Activated CD8-positive, alpha-beta memory T cell treated with anti-CD3 and anti-CD28 coated beads, Interleukin-2, amount 10 ng/mL, durations not matched to agents 7 days and 5 days (primary cell): ENCODE results near the gene PLXDC1. TPM values are rescaled to one million over a fixed set of nuclear protein-coding genes. Genes with fewer than 3 reads are reported as not detected.

Experiments used
- ATAC-seq: fragments of 150-1000 bp; cut with Tn5 transposase; one replicate; pipeline ENCODE4 v1.10.0; 2021; ENCODE audit warnings: moderate library complexity
- CTCF ChIA-PET: fragments of 350-600 bp; sonication (Branson Sonifier 250); formaldehyde crosslinking; loops from one replicate; lab custom pipeline; 2021; ENCODE audit warnings: antibody characterized with exemption; lab: Charles Lee
- DNase-seq: peaks from one replicate; pipeline ENCODE4 v3.0.0-alpha.2; 2020
- H3K27ac Mint-ChIP-seq: one replicate; pipeline ENCODE4 v1.8.0; 2021; ENCODE audit warnings: mild to moderate bottlenecking, mixed read lengths
- H3K27me3 Mint-ChIP-seq: one replicate; pipeline ENCODE4 v1.8.0; 2021; ENCODE audit warnings: mixed read lengths
- H3K36me3 Mint-ChIP-seq: one replicate; pipeline ENCODE4 v1.8.0; 2021; ENCODE audit warnings: mild to moderate bottlenecking, mixed read lengths
- H3K4me1 Mint-ChIP-seq: one replicate; pipeline ENCODE4 v1.8.0; 2021; ENCODE audit warnings: mixed read lengths
- H3K4me3 Mint-ChIP-seq: one replicate; pipeline ENCODE4 v1.8.0; 2021; ENCODE audit warnings: mild to moderate bottlenecking, moderate library complexity, mixed read lengths
- H3K9me3 Mint-ChIP-seq: one replicate; pipeline ENCODE4 v1.8.0; 2022; ENCODE audit warnings: low read depth, mixed read lengths
- total RNA-seq, 2 experiments: library from RNA; stranded (reverse); gene quantifications; one replicate each; pipeline ENCODE4 v1.2.3, GENCODE V29; 2021

Gene PLXDC1
- total RNA-seq, 2 experiments from 2014 or later, result 1.2 to 9.0 TPM

GRCh38 chr17:39165178-39165840 is 13.9 kb upstream of the PLXDC1 start:
- ATAC-seq (peak; percentile 45), DNase-seq (no peak)
- Mint-ChIP-seq H3K36me3 (peaks cover 1% of the 10 kb centered on the region), H3K4me3 (peak overlapping the region; percentile 81), H3K9me3 (peaks cover 3% of the 10 kb centered on the region), H3K4me1 (peaks cover 47% of the 10 kb centered on the region), H3K27me3 (peaks cover 20% of the 10 kb centered on the region), H3K27ac (peak overlapping the region; percentile 76)
- CTCF ChIA-PET, result interaction anchor here (0.5 to 23.8 kb wide), 57 partner anchors 6 to 523 kb away, joined by 3 to 516 read pairs (median 4); partner anchors contain the start of genes ARL5C, CACNB1, LASP1 and LASP1NB

- peak overlapping the region; percentile 81 for H3K4me3 Mint-ChIP-seq
- CTCF ChIA-PET, result interaction anchor here (0.7 to 23.8 kb wide), 58 partner anchors 6 to 523 kb away, joined by 3 to 516 read pairs (median 4); partner anchors contain the start of genes ARL5C, CACNB1, LASP1 and LASP1NB
Measured at GRCh38 chr17:39164675-39165143, 13.3 kb upstream of the PLXDC1 start.

GRCh38 chr17:39161962-39162361 is 10.5 kb upstream of the PLXDC1 start:
- no peak for DNase-seq
- ATAC-seq, result no peak
- Mint-ChIP-seq H3K9me3 (no peaks in the 10 kb centered on the region), H3K27me3 (peaks cover 16% of the 10 kb centered on the region), H3K27ac (no peak overlapping the region), H3K4me3 (no peak overlapping the region), H3K36me3 (no peaks in the 10 kb centered on the region), H3K4me1 (peaks cover 22% of the 10 kb centered on the region)
- CTCF ChIA-PET, result interaction anchor here (20.6 to 23.8 kb wide), 2 partner anchors 5 to 9 kb away, joined by 516 read pairs; partner anchors contain the start of genes ARL5C and PLXDC1

More at GRCh38 chr17:39164675-39165143, 13.3 kb upstream of the PLXDC1 start:
- peaks cover 1% of the 10 kb centered on the region for H3K36me3 Mint-ChIP-seq
- ATAC-seq, result peak; percentile 95
- DNase-seq, result peak; percentile 90
- peaks cover 42% of the 10 kb centered on the region for H3K4me1 Mint-ChIP-seq
- peak overlapping the region; percentile 76 for H3K27ac Mint-ChIP-seq
- peaks cover 20% of the 10 kb centered on the region for H3K27me3 Mint-ChIP-seq
- H3K9me3 Mint-ChIP-seq, result peaks cover 3% of the 10 kb centered on the region

- ATAC-seq, result no peak
- Mint-ChIP-seq H3K27ac (no peak overlapping the region), H3K4me3 (no peak overlapping the region)
Measured at GRCh38 chr17:39158623-39159022, 7.2 kb upstream of the PLXDC1 start.

GRCh38 chr17:39156491-39156890 is 5.1 kb upstream of the PLXDC1 start:
- no peak overlapping the region for H3K4me3 Mint-ChIP-seq
- CTCF ChIA-PET, result interaction anchor here (23.8 kb wide), 1 partner anchor 14 kb away, joined by 516 read pairs; the partner anchor contains the start of gene ARL5C
- H3K27ac Mint-ChIP-seq, result no peak overlapping the region
- no peaks in the 10 kb centered on the region for H3K9me3 Mint-ChIP-seq
- H3K4me1 Mint-ChIP-seq, result peaks cover 23% of the 10 kb centered on the region
- no peaks in the 10 kb centered on the region for H3K36me3 Mint-ChIP-seq
- H3K27me3 Mint-ChIP-seq, result peaks cover 5% of the 10 kb centered on the region
- no peak for DNase-seq
- no peak for ATAC-seq

More at GRCh38 chr17:39158623-39159022, 7.2 kb upstream of the PLXDC1 start:
- CTCF ChIA-PET, result interaction anchor here (0.9 to 23.8 kb wide), 2 partner anchors 12 to 176 kb away, joined by 4 to 516 read pairs; partner anchors contain the start of gene ARL5C
- no peak for DNase-seq
- Mint-ChIP-seq H3K9me3 (no peaks in the 10 kb centered on the region), H3K4me1 (peaks cover 5% of the 10 kb centered on the region), H3K27me3 (peaks cover 3% of the 10 kb centered on the region), H3K36me3 (no peaks in the 10 kb centered on the region)

GRCh38 chr17:39155654-39156053 is 4.2 kb upstream of the PLXDC1 start:
- ATAC-seq (no peak), DNase-seq (no peak)
- Mint-ChIP-seq H3K27ac (no peak overlapping the region), H3K36me3 (no peaks in the 10 kb centered on the region), H3K9me3 (no peaks in the 10 kb centered on the region), H3K27me3 (peaks cover 10% of the 10 kb centered on the region), H3K4me3 (no peak overlapping the region), H3K4me1 (peaks cover 26% of the 10 kb centered on the region)
- CTCF ChIA-PET, result interaction anchor here (23.8 kb wide), 1 partner anchor 15 kb away, joined by 516 read pairs; the partner anchor contains the start of gene ARL5C

- H3K4me1 Mint-ChIP-seq, result peaks cover 30% of the 10 kb centered on the region
- H3K4me3 Mint-ChIP-seq, result peak overlapping the region; percentile 82
- H3K9me3 Mint-ChIP-seq, result no peaks in the 10 kb centered on the region
- ATAC-seq (peak; percentile 58), DNase-seq (peak; percentile 95)
- no peaks in the 10 kb centered on the region for H3K36me3 Mint-ChIP-seq
- peaks cover 25% of the 10 kb centered on the region for H3K27me3 Mint-ChIP-seq
- CTCF ChIA-PET, result interaction anchor here (0.8 to 23.8 kb wide), 48 partner anchors 9 to 595 kb away, joined by 3 to 516 read pairs (median 5); partner anchors contain the start of genes ARL5C, FBXO47, LASP1 and PSMB3
- H3K27ac Mint-ChIP-seq, result peak overlapping the region; percentile 87
Measured at GRCh38 chr17:39153599-39154051, 2.2 kb upstream of the PLXDC1 start.

GRCh38 chr17:39151943-39152818 is 744 bp upstream of the PLXDC1 start:
- H3K36me3 Mint-ChIP-seq, result no peaks in the 10 kb centered on the region
- peak; percentile 56 for DNase-seq
- H3K27ac Mint-ChIP-seq, result peak overlapping the region; percentile 87
- no peak for ATAC-seq
- H3K9me3 Mint-ChIP-seq, result no peaks in the 10 kb centered on the region
- CTCF ChIA-PET, result interaction anchor here (0.6 to 23.8 kb wide), 60 partner anchors 8 to 594 kb away, joined by 3 to 516 read pairs (median 5); partner anchors contain the start of genes ARL5C, FBXO47, LASP1 and LASP1NB
- H3K4me3 Mint-ChIP-seq, result peak overlapping the region; percentile 82
- peaks cover 25% of the 10 kb centered on the region for H3K27me3 Mint-ChIP-seq
- peaks cover 30% of the 10 kb centered on the region for H3K4me1 Mint-ChIP-seq

- no peaks in the 10 kb centered on the region for H3K36me3 Mint-ChIP-seq
- H3K9me3 Mint-ChIP-seq, result no peaks in the 10 kb centered on the region
- H3K27me3 Mint-ChIP-seq, result peaks cover 25% of the 10 kb centered on the region
- no peak for ATAC-seq
- H3K4me3 Mint-ChIP-seq, result peak overlapping the region; percentile 47
- CTCF ChIA-PET, result interaction anchor here (1.0 to 23.8 kb wide), 6 partner anchors 20 to 168 kb away, joined by 4 to 516 read pairs (median 38); partner anchors contain the start of gene ARL5C
- H3K4me1 Mint-ChIP-seq, result peaks cover 28% of the 10 kb centered on the region
- no peak for DNase-seq
- no peak overlapping the region for H3K27ac Mint-ChIP-seq
Measured at GRCh38 chr17:39150795-39151149, 665 bp downstream of the PLXDC1 start.

GRCh38 chr17:39150104-39150634 is 1.3 kb downstream of the PLXDC1 start:
- peaks cover 25% of the 10 kb centered on the region for H3K27me3 Mint-ChIP-seq
- no peak for ATAC-seq
- no peaks in the 10 kb centered on the region for H3K9me3 Mint-ChIP-seq
- H3K36me3 Mint-ChIP-seq, result no peaks in the 10 kb centered on the region
- H3K27ac Mint-ChIP-seq, result no peak overlapping the region
- peaks cover 28% of the 10 kb centered on the region for H3K4me1 Mint-ChIP-seq
- no peak overlapping the region for H3K4me3 Mint-ChIP-seq
- DNase-seq, result no peak
- CTCF ChIA-PET, result interaction anchor here (4.6 to 23.8 kb wide), 3 partner anchors 21 to 167 kb away, joined by 49 to 516 read pairs (median 194); partner anchors contain the start of gene ARL5C

GRCh38 chr17:39147221-39148185 is 3.9 kb downstream of the PLXDC1 start:
- no peak overlapping the region for H3K27ac Mint-ChIP-seq
- no peak for ATAC-seq
- no peak overlapping the region for H3K4me3 Mint-ChIP-seq
- H3K9me3 Mint-ChIP-seq, result no peaks in the 10 kb centered on the region
- H3K4me1 Mint-ChIP-seq, result peaks cover 15% of the 10 kb centered on the region
- peaks cover 24% of the 10 kb centered on the region for H3K27me3 Mint-ChIP-seq
- H3K36me3 Mint-ChIP-seq, result no peaks in the 10 kb centered on the region
- CTCF ChIA-PET, result interaction anchor here (3.8 to 23.8 kb wide), 2 partner anchors 23 to 165 kb away, joined by 25 to 516 read pairs; partner anchors contain the start of gene ARL5C
- no peak for DNase-seq
